Activated CD8-positive, alpha-beta memory T cell treated with anti-CD3 and anti-CD28 coated beads for 36 hours (primary cell): ENCODE results near the gene TTC7B. TPM values are rescaled to one million over a fixed set of nuclear protein-coding genes. Genes with fewer than 3 reads are reported as not detected.

ENCODE experiments used
- CTCF ChIA-PET: fragments of 350-600 bp; sonication (Branson Sonifier 250); formaldehyde crosslinking; loops from one replicate; lab custom pipeline; 2021; ENCODE audit warnings: antibody characterized with exemption; lab: Charles Lee
- POLR2A ChIA-PET: fragments of 350-600 bp; sonication (Branson Sonifier 250); formaldehyde crosslinking; loops from one replicate; lab custom pipeline; 2021; ENCODE audit warnings: antibody characterized with exemption; lab: Charles Lee
- total RNA-seq, 2 experiments: library from RNA; stranded (reverse); gene quantifications; one replicate each; pipeline ENCODE4 v1.2.3, GENCODE V29; 2021

TTC7B gene
- total RNA-seq, 2 experiments from 2014 or later: 7.0 to 8.5 TPM

DNA sequence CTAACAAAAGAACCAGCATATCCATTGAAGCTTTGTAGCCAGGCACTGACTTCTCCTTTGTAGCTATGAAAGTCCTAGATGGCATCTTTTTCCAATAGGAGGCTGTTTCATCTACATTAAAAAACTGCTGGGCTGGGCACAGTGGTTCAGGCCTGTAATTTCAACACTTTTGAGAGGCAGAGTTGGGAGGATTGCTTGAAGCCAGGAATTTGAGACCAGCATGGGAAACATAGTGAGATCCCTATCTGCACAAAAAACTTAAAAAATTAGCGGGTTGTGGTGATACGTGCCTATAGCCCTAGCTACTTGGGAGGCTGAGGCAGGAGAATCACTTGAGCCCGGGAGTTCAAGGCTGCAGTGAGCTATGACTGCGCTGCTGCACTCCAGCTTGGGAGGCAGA lies 251.7 kb downstream of the TTC7B start:
- ChIA-PET POLR2A (no interaction called here), CTCF (interaction anchor here (1.1 kb wide), 1 partner anchor 132 kb away, joined by 3 read pairs; no protein-coding TSS in a partner anchor)

GRCh38 chr14:90562652-90563051 lies 253.6 kb downstream of the TTC7B start:
- POLR2A ChIA-PET: no interaction called here
- CTCF ChIA-PET: interaction anchor here (0.6 kb wide), 1 partner anchor 471 kb away, joined by 4 read pairs; no protein-coding TSS in a partner anchor

GRCh38 chr14:90561920-90562319 lies 254.3 kb downstream of the TTC7B start:
- POLR2A ChIA-PET: no interaction called here
- CTCF ChIA-PET: interaction anchor here (0.6 kb wide), 1 partner anchor 470 kb away, joined by 4 read pairs; no protein-coding TSS in a partner anchor

GRCh38 chr14:90560991-90561390 lies 255.2 kb downstream of the TTC7B start:
- ChIA-PET POLR2A (interaction anchor here (0.6 kb wide), 1 partner anchor 75 kb away, joined by 3 read pairs; no protein-coding TSS in a partner anchor), CTCF (no interaction called here)

DNA sequence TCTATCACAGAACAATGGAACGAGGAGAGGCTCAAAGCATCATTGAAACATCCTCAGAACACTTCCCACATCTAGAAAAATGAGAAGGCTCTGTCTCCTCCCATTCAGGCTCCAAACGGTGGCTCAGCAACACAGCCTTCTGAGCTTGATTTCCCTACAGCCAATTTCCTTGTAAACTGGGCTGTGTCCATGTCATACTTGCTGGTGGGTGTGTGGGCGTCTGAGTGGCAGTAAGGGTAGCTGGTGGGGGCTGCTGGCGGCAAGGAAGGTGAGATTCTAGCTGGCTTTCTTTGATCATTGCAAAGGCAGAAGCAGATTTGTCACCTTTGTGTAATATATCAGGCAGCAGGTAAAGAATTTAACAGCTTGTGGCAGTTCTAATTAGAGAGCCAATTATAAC lies 255.7 kb downstream of the TTC7B start:
- ChIA-PET CTCF (no interaction called here), POLR2A (interaction anchor here (0.6 kb wide), 1 partner anchor 75 kb away, joined by 3 read pairs; no protein-coding TSS in a partner anchor)

DNA sequence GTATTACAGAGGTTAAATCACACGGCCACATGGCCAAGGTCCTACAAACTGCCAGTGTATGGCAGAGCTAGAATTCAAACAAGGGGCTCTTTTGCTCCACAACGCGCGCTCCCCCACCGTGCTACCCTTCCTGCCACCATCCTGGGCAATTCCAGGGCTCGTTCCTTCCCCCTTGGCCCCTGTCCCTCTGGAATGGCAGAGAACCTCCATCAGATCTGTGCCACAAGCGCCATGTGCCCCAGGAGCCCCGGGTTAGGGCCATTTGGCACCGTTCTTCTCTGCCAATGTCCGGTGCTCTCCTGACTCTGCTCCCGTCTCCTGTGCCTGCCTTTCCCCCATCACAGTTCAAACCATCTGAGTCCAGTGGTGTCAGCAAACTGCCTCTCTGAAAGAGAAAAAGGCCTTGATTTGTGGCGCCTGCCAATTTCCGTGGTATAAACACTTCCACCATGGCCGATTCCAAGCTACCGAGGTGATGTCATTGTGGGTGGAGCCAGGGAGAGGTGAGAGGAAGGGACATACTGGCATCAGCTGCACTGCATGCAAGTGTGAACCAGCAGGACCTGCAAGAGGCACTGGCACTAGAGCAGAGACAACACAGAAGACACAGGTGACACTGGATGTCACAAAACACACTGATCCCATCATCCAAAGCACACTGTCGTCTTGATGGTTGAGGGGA lies 256.3 kb downstream of the TTC7B start:
- ChIA-PET POLR2A (interaction anchor here (0.6 kb wide), 1 partner anchor 74 kb away, joined by 3 read pairs; no protein-coding TSS in a partner anchor), CTCF (no interaction called here)

DNA sequence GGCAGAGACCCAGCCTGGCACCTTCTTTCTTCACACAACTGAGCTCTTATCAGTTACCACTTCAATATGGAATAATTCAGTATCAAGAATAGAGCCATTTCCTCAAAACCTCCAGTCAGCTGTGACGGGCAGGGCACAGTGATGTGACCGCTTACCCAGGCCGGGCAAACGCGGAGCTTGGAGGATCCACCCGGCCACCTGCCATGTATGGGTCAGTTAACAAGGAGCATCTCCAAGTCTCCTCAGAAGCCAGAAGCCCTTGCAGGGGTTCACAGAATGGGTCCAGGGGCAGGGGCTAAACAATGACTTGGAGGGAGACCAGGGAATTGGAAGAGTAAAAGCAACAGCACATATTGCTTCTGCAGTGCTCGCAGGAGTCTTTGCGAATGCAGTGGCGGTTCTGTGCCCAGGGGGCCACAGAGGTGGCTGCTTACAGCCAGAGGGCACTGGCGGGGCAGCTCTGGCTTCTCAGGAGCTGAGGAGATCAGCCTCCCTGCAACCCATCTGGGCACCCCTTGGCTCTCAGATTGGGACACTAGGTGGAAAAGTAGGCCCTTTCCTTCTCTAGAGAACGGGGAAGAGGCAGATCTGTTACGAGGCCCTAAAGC lies 257.1 kb downstream of the TTC7B start:
- POLR2A ChIA-PET: no interaction called here
- CTCF ChIA-PET: interaction anchor here (0.6 kb wide), 1 partner anchor 360 kb away, joined by 6 read pairs; no protein-coding TSS in a partner anchor

DNA sequence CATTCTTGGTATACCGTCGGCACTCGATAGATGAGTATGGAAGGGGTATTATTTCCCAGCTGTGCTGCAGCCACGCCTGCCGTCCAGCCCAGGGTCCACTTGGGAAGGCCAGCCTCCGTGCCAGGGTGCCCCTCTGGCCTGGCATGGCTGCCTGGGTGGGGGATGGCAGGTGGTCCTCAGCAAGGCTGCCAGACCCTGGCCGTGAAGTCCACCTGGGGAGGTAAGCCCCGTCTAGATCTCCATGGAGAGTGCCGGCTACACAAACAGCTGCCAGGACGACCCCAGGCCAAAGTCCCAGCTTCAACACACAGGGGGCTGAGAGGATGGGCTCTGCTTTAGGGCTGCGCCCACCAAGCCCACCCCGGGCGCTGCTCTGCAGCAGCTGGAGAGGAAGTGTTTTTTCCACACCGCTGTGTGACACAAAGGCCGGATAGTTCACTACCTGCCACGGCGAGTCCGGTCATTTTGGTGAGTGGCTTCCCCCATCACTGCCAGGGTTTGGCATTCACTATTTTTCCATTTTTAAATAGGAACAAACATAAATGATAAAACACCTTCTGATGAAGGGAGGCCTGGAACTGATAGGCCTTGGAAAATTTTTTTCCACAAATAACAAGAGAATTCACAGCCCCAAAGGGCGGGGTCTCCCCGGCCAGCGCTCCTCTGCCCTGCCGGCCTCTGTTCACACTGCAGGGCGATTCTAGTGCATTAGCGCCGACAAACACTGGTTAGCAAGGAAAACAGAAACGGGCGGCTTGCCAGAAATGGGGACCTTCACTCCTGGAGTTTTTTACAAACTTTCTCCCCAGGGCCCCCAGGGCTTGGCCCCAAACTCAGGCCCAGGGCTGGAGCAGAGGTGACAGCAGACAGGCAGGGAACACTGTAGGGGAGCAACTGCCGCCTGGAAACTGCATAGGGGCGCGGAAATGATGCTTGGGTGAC lies 257.9 kb downstream of the TTC7B start:
- ChIA-PET CTCF (interaction anchor here (0.6 kb wide), 1 partner anchor 359 kb away, joined by 6 read pairs; no protein-coding TSS in a partner anchor), POLR2A (no interaction called here)

DNA sequence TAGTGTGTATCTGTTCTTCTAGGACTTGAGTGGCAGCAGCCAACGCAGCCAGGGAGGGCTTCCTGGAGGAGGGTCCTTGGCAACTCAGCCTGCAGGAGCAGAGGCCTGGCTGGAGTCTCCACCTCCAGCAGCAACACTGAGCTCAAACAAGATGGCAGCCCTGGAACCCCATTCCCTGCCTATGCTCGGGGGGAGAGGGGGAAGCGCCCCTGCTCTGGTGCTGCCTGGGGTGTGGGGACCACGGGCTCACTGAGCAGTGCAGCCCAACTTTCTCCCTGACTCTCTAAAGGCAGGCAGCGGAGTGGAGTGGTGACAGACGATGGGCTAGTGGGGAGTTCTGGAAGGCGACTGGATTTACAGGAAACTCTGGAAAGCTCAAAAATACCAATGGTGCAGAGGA lies 258.7 kb downstream of the TTC7B start:
- ChIA-PET POLR2A (no interaction called here), CTCF (no interaction called here)

- POLR2A ChIA-PET: no interaction called here
- CTCF ChIA-PET: no interaction called here
Measured at GRCh38 chr14:90556666-90557450, 259.4 kb downstream of the TTC7B start.

GRCh38 chr14:90556012-90556477 lies 260.2 kb downstream of the TTC7B start:
- ChIA-PET CTCF (no interaction called here), POLR2A (no interaction called here)

DNA sequence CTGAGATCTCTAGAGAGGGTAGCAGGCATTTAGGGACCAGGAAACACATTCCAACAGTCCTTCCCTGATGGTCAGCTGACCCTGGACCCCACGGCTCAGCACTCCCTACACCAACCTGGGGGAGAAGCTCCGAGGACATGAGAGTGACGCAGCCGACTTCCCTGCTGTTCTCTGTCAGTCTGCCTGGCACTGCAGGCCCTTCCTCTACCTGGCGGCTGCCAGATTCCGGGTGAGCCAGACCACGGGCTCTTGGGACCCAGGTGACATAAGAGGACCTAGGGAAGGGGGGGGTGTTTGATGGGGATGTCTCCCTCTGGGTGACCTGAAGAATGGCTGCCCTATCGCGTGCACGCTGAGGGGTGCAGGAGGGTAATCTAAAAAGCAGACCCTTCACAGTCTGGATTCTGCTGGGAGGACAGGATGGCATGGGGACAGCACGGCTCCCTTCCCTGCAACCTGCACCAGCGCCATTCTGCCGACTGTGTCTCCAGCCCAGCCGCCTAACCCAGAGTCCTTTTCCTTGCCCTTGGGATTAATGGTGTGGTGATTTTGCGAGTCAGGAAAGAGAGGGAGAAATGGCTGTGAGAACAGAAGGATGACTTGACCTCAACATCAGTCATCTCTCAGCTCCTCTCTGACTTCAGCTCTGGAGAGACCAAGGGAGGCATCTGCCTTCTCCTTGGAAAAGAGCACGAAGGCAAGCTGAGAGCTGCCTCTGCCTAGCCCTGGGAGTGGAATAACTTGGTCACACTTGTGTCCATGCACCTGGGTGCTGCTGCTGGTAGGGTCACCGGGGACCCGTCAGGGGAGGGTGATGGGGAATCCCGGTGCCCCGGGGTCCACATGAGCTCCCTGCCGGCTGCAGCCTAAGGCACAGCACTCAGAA lies 260.9 kb downstream of the TTC7B start:
- ChIA-PET POLR2A (no interaction called here), CTCF (no interaction called here)

GRCh38 chr14:90554341-90554740 lies 261.9 kb downstream of the TTC7B start:
- ChIA-PET CTCF (no interaction called here), POLR2A (no interaction called here)

GRCh38 chr14:90553921-90554336 lies 262.3 kb downstream of the TTC7B start:
- CTCF ChIA-PET: no interaction called here
- POLR2A ChIA-PET: no interaction called here

DNA sequence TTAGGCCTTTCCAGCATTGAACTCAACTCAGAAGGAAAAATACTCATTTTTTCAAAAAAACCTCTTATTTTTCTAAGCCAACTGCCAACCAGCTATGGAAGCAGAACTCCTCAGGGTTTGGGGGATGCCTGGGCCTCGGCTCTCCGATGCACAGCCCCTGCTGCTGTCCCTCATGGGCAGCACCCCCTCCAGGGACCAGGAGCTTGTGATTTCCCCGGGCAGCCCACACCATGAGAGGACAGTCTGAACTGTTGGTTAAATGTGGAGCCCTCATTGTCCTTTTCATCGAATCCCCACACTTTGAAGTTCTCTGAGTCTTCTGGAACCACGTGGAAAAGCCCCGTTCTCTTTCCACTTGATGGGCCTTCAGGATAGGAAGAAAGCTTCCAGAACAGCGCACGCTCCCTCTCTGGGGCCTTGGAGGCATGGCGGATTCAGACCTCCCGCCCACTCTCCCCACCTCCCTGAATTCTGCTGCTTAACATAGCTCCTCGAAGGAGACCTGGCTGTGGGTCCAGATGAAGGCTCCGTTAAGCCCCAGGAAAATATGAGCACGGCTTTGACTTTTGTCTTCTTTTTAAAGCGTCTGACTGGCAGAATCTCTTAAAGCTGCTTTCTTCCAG lies 262.8 kb downstream of the TTC7B start:
- ChIA-PET CTCF (no interaction called here), POLR2A (no interaction called here)

DNA sequence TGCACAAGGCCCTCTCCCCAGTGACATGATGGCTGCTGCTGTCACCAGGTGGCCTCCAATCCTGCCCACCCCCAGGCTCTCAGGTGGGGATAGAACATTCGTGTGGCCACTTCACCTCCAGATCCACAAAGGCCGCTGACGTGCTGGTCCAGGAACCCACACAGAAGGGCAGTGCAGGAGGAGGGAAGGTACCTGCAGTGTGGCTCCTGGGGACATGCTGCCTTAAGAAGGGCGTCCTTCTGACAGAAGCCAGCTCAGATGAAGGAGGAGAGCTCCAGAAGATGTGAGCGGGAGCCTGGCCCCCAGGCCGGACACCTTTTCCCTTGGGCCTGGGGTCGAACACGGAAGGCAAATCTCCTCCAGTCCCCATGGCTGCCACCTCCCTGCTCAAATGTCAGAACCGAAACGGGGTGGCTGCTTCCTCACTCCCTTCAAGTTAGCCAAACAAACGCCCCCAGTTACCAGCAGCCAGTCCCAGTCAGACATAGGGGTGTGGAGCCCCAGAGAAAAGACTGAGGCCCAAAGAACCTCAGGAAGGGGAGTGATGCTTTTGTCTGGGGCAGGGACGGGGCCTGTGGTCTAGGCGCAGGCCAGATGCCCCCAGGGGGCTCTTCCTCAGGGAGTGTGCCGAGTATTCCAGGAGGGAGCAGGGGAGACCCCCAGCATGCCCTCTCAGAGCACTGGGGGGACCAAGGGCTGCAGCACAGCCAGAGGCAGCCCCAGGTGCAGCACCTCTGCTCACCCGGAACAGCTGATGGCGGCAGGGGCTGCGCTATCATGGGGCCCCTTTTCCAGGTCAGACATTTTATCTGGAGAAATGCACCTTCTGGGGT lies 263.5 kb downstream of the TTC7B start:
- POLR2A ChIA-PET: no interaction called here

More for the DNA sequence above, 263.5 kb downstream of the TTC7B start:
- CTCF ChIA-PET: no interaction called here
